Parathyroid adenoma (tissue), 2 donors: ENCODE data around the gene STRN4.
"Not testable (repeated sequence)": the region's sequence is repeated elsewhere in the genome, so short reads cannot be mapped to it uniquely, and the experiment has no call there.

Experiments
- H2AFZ ChIP-seq: fragments of 300-600 bp; sonication (generic); one replicate; pipeline ENCODE4 v1.7.0; 2017; ENCODE audit warnings: antibody characterized with exemption, mild to moderate bottlenecking
- H3K27ac ChIP-seq: fragments of 300-600 bp; sonication (generic); one replicate; pipeline ENCODE4 v1.7.0; 2017
- H3K27me3 ChIP-seq: fragments of 300-600 bp; sonication (generic); one replicate; pipeline ENCODE4 v1.7.0; 2017; ENCODE audit warnings: low read length; ENCODE audit not compliant: control insufficient read depth, insufficient read depth
- H3K36me3 ChIP-seq: fragments of 300-600 bp; sonication (generic); one replicate; pipeline ENCODE4 v1.7.0; 2017; ENCODE audit warnings: low read length; ENCODE audit not compliant: control insufficient read depth, insufficient read depth
- H3K4me1 ChIP-seq: fragments of 300-600 bp; sonication (generic); one replicate; pipeline ENCODE4 v1.7.0; 2017; ENCODE audit warnings: control low read depth
- H3K4me2 ChIP-seq: fragments of 300-600 bp; sonication (generic); one replicate; pipeline ENCODE4 v1.7.0; 2017; ENCODE audit warnings: low read length
- H3K4me3 ChIP-seq: fragments of 300-600 bp; sonication (generic); one replicate; pipeline ENCODE4 v1.7.0; 2017; ENCODE audit warnings: low read depth, low read length
- H3K79me2 ChIP-seq: fragments of 300-600 bp; sonication (generic); one replicate; pipeline ENCODE4 v1.7.0; 2017; ENCODE audit warnings: control low read depth
- H3K9ac ChIP-seq: fragments of 300-600 bp; sonication (generic); one replicate; pipeline ENCODE4 v1.7.0; 2017; ENCODE audit warnings: mild to moderate bottlenecking
- H3K9me3 ChIP-seq: fragments of 300-600 bp; sonication (generic); one replicate; pipeline ENCODE4 v1.7.0; 2017; ENCODE audit warnings: low read length; ENCODE audit not compliant: control insufficient read depth
- CTCF ChIP-seq: fragments of 300-600 bp; sonication (generic); IDR thresholded peaks from one replicate; pipeline ENCODE4 v1.7.0; 2017; ENCODE audit warnings: antibody characterized with exemption, mild to moderate bottlenecking
- donor health status: primary hyperparathyroidism.

Gene STRN4

GRCh38 chr19:46782355-46783019, 36.2 kb upstream of the STRN4 start:
- Histone ChIP-seq H3K27me3 (no peaks in the 10 kb centered on the region), H3K79me2 (no peaks in the 10 kb centered on the region), H3K4me3 (no peak overlapping the region), H3K9me3 (no peaks in the 10 kb centered on the region), H3K9ac (no peak overlapping the region), H3K4me1 (peaks cover 5% of the 10 kb centered on the region), H3K36me3 (no peaks in the 10 kb centered on the region), H3K4me2 (no peak overlapping the region), H3K27ac (no peak overlapping the region), H2AFZ (no peak overlapping the region)
- no peak for TF ChIP-seq CTCF

- not testable (repeated sequence) for H3K4me2 ChIP-seq
These were observed 31.9 kb upstream of the STRN4 start for GRCh38 chr19:46777956-46778645.

GRCh38 chr19:46776927-46777911, 31.0 kb upstream of the STRN4 start:
- H3K4me1 ChIP-seq: no peaks in the 10 kb centered on the region
- H2AFZ ChIP-seq: no peak overlapping the region
- H3K9me3 ChIP-seq: no peaks in the 10 kb centered on the region
- no peaks in the 10 kb centered on the region for H3K79me2 ChIP-seq
- no peak overlapping the region for H3K9ac ChIP-seq
- no peak overlapping the region for H3K4me2 ChIP-seq
- H3K27ac ChIP-seq: no peak overlapping the region
- H3K4me3 ChIP-seq: no peak overlapping the region
- H3K36me3 ChIP-seq: no peaks in the 10 kb centered on the region
- no peak for TF ChIP-seq CTCF
- H3K27me3 ChIP-seq: no peaks in the 10 kb centered on the region

More at GRCh38 chr19:46777956-46778645, 31.9 kb upstream of the STRN4 start:
- not testable (repeated sequence) for H3K4me3 ChIP-seq, H3K27ac ChIP-seq, H3K79me2 ChIP-seq, H3K27me3 ChIP-seq, H3K36me3 ChIP-seq, H3K9ac ChIP-seq, H3K9me3 ChIP-seq, H3K4me1 ChIP-seq, H2AFZ ChIP-seq

GRCh38 chr19:46775642-46776258, 29.5 kb upstream of the STRN4 start:
- Histone ChIP-seq H3K4me2 (no peak overlapping the region), H3K27me3 (no peaks in the 10 kb centered on the region), H3K79me2 (no peaks in the 10 kb centered on the region), H3K9ac (no peak overlapping the region), H3K9me3 (no peaks in the 10 kb centered on the region), H2AFZ (no peak overlapping the region), H3K4me1 (no peaks in the 10 kb centered on the region), H3K36me3 (no peaks in the 10 kb centered on the region), H3K4me3 (no peak overlapping the region), H3K27ac (no peak overlapping the region)
- no peak for TF ChIP-seq CTCF
